ENCODE results near the gene C1orf141. TPM values are rescaled to one million over a fixed set of nuclear protein-coding genes. Genes with fewer than 3 reads are reported as not detected.
A peak's percentile ranks its signal among the peaks of the same experiment; 100 is the strongest.

C1orf141 gene
- total and polyA plus RNA-seq, 9 of the 15 experiments (the other 6 are each of a cell fraction or from before 2014, with no cell fraction given), result not detected

- no peak for TF ChIP-seq MTA3 (IDR thresholded peaks at IDR 0.05; ENCODE audit: borderline replicate concordance)
- no peak for TF ChIP-seq CHD1 (IDR thresholded peaks at IDR 0.05; ENCODE audit: low read length)
- TF ChIP-seq PREB (CRISPR knock-in tag; IDR thresholded peaks at IDR 0.05), result no peak
- TF ChIP-seq MAFK (IDR thresholded peaks at IDR 0.05; ENCODE audit: low read length), result no peak
- no peak for TF ChIP-seq ZNF511 (CRISPR knock-in tag; IDR thresholded peaks at IDR 0.05)
- no peak for TF ChIP-seq ETS2 (tag; IDR thresholded peaks at IDR 0.05; ENCODE audit: borderline replicate concordance, poor library complexity, severe bottlenecking)
- TF ChIP-seq CBFA2T2 (conservative IDR thresholded peaks at IDR 0.05), result peak; percentile 54
- no peak for TF ChIP-seq SMC3 (conservative IDR thresholded peaks at IDR 0.05; ENCODE audit: insufficient read depth, low read depth, low read length)
- TF ChIP-seq THAP12 (CRISPR knock-in tag; IDR thresholded peaks at IDR 0.05), result no peak
- TF ChIP-seq ZEB2 (IDR thresholded peaks at IDR 0.05), result no peak
- no peak for TF ChIP-seq SMARCE1 (IDR thresholded peaks at IDR 0.05)
- no peak for TF ChIP-seq RBM17 (IDR thresholded peaks at IDR 0.05; ENCODE audit: borderline replicate concordance, low read depth, low read length)
- no peak for TF ChIP-seq CHD4 (IDR thresholded peaks at IDR 0.05; ENCODE audit: insufficient read depth, insufficient replicate concordance, low read depth, low read length, poor library complexity, severe bottlenecking)
- no peak for TF ChIP-seq ZNF830 (CRISPR knock-in tag; IDR thresholded peaks at IDR 0.05)
- TF ChIP-seq ZNF764 (CRISPR knock-in tag; IDR thresholded peaks at IDR 0.05; ENCODE audit: low read depth), result no peak
- TF ChIP-seq NR2F6 (CRISPR knock-in tag; IDR thresholded peaks at IDR 0.05), result no peak
- TF ChIP-seq HDAC2 (IDR thresholded peaks at IDR 0.05), result no peak
- no peak for TF ChIP-seq HDAC8 (tag; IDR thresholded peaks at IDR 0.05)
- peak; percentile 83; the same call in 1 of the 2 replicates for TF ChIP-seq TOE1 (IDR thresholded peaks at IDR 0.05; ENCODE audit: borderline replicate concordance)
- TF ChIP-seq TOE1 (CRISPR knock-in tag; IDR thresholded peaks at IDR 0.05; ENCODE audit: borderline replicate concordance, low read depth), result no peak
- TF ChIP-seq GABPB1 (CRISPR knock-in tag; IDR thresholded peaks at IDR 0.05), result no peak
- no peak for TF ChIP-seq NRF1 (conservative IDR thresholded peaks at IDR 0.05 in 1 of 2, IDR thresholded peaks at IDR 0.05 in 1 of 2)
- no peak for TF ChIP-seq POLR2G (IDR thresholded peaks at IDR 0.05; ENCODE audit: low read depth, low read length)
- TF ChIP-seq DLX4 (CRISPR knock-in tag; IDR thresholded peaks at IDR 0.05), result no peak
- TF ChIP-seq FOSL1 (tag; conservative IDR thresholded peaks at IDR 0.05), result no peak
These were observed 2.6 kb upstream of the C1orf141 start (continued) for GRCh38 chr1:67137307-67137753.
